Right renal pelvis (tissue), 4 donors: Measurements from ENCODE around the gene MYH9. TPM values are rescaled to one million over a fixed set of nuclear protein-coding genes. Genes with fewer than 3 reads are reported as not detected.
"Not testable (repeated sequence)": the region's sequence is repeated elsewhere in the genome, so short reads cannot be mapped to it uniquely, and the experiment has no call there.

Experiments
- DNase-seq, 4 donors: peaks; one replicate each; pipeline ENCODE4 v3.0.0-alpha.2; 2013; ENCODE audit warnings: low read depth in 4 of 4, low spot score in 3 of 4, missing footprints in 1 of 4
- polyA plus RNA-seq, 4 donors: library from polyadenylated mRNA; unstranded; fragments of 120-200 nt; gene quantifications; one replicate each; pipeline ENCODE4 v1.2.1, GENCODE V29; 2013; ENCODE audit not compliant: insufficient read length in 4 of 4

The MYH9 gene
- polyA plus RNA-seq, 4 donors: 269 to 312 (median 292) TPM

GRCh38 chr22:36282328-36282831, 105.4 kb downstream of the MYH9 start:
- no peak for DNase-seq

GRCh38 chr22:36281781-36282327, 105.9 kb downstream of the MYH9 start:
- no peak for DNase-seq

- no peak for DNase-seq
These were observed 107.4 kb downstream of the MYH9 start for GRCh38 chr22:36280379-36280778.

- no peak for DNase-seq
These were observed 108.5 kb downstream of the MYH9 start for GRCh38 chr22:36279219-36279666.

- peak in 1 of 4 donors; percentile 43 for DNase-seq
These were observed 110.1 kb downstream of the MYH9 start for GRCh38 chr22:36277482-36278291.

GRCh38 chr22:36274531-36274930, 113.2 kb downstream of the MYH9 start:
- DNase-seq: no peak

GRCh38 chr22:36271951-36272350, 115.8 kb downstream of the MYH9 start:
- DNase-seq: not testable (repeated sequence)

- not testable (repeated sequence) for DNase-seq
These were observed 116.5 kb downstream of the MYH9 start for GRCh38 chr22:36271231-36271630.

GRCh38 chr22:36267896-36268485, 119.8 kb downstream of the MYH9 start:
- DNase-seq: no peak

- DNase-seq: no peak
These were observed 120.7 kb downstream of the MYH9 start for GRCh38 chr22:36267058-36267457.

- not testable (repeated sequence) for DNase-seq
These were observed 123.7 kb downstream of the MYH9 start for GRCh38 chr22:36263886-36264664.

GRCh38 chr22:36263216-36263673, 124.5 kb downstream of the MYH9 start:
- not testable (repeated sequence) for DNase-seq

GRCh38 chr22:36262307-36262706, 125.5 kb downstream of the MYH9 start:
- not testable (repeated sequence) for DNase-seq

- DNase-seq: not testable (repeated sequence)
These were observed 126.1 kb downstream of the MYH9 start for GRCh38 chr22:36261675-36262074.

- DNase-seq: no peak
These were observed 128.0 kb downstream of the MYH9 start for GRCh38 chr22:36259615-36260300.

- DNase-seq: no peak
These were observed 128.8 kb downstream of the MYH9 start for GRCh38 chr22:36258701-36259614.

- DNase-seq: no peak
These were observed 129.7 kb downstream of the MYH9 start for GRCh38 chr22:36257948-36258670.

- no peak for DNase-seq
These were observed 130.5 kb downstream of the MYH9 start for GRCh38 chr22:36257308-36257707.
